Thyroid gland (tissue), 4 donors: Measurements from ENCODE around the gene RAD23B. TPM values are rescaled to one million over a fixed set of nuclear protein-coding genes. Genes with fewer than 3 reads are reported as not detected.

Experiments
- DNase-seq, 2 donors: peaks; one replicate each; pipeline ENCODE4 v3.0.0-alpha.2; 2019
- H3K27ac ChIP-seq, 3 donors: fragments of 200-600 bp; sonication (generic); 1 replicate in 2 of 3; 2 replicates in 1 of 3; pipeline ENCODE4 v1.5.1; 2016 to 2019; ENCODE audit warnings: mild to moderate bottlenecking in 1 of 3, moderate library complexity in 1 of 3
- H3K27me3 ChIP-seq: fragments of 200-600 bp; sonication (generic); one replicate; pipeline ENCODE4 v1.5.1; 2019
- H3K36me3 ChIP-seq, 2 donors: fragments of 200-600 bp; sonication (generic); one replicate each; pipeline ENCODE4 v1.5.1; 2016 to 2019
- H3K4me1 ChIP-seq, 2 donors: fragments of 200-600 bp; sonication (generic); one replicate each; pipeline ENCODE4 v1.5.1; 2017 to 2019
- H3K4me3 ChIP-seq, 3 donors: fragments of 200-600 bp; sonication (generic); replicated peaks in 1 of 3; 1 replicate in 2 of 3; 2 replicates in 1 of 3; pipeline ENCODE4 v1.5.1; 2016; ENCODE audit warnings: mild to moderate bottlenecking in 1 of 3
- H3K9me3 ChIP-seq: fragments of 200-600 bp; sonication (generic); one replicate; pipeline ENCODE4 v1.5.1; 2017
- POLR2A ChIP-seq, 2 donors: fragments of 450-650 bp; IDR thresholded peaks; one replicate each; pipeline ENCODE4 v1.6.1; 2017; ENCODE audit warnings: antibody characterized with exemption in 2 of 2, mild to moderate bottlenecking in 2 of 2, moderate library complexity in 1 of 2
- WGBS, 2 donors: methylation state at CpG; one replicate each; pipeline ENCODE4 v1.1.5; 2017; 5-methylcytosine and 5-hydroxymethylcytosine counted together
- intact Hi-C: fragments of 100-400 bp; cut with DNase I; formaldehyde crosslinking; loops from one replicate; pipeline ENCODE4 v1.15.1; 2023
- total RNA-seq, 4 donors: library from RNA; depleted of rRNA; stranded (reverse); fragments of >200 nt; gene quantifications; one replicate each; pipeline ENCODE4 v1.2.3, GENCODE V29; 2016
- TF ChIP-seq, protein P1 (sequence below), 6 experiments: fragments of 200-600 bp in 3 of 6; fragments of 450-650 bp in 3 of 6; sonication (generic) in 3 of 6; IDR thresholded peaks; one replicate each; pipeline ENCODE4 v1.5.1; 2016 to 2019; ENCODE audit warnings: antibody characterized with exemption in 6 of 6, mild to moderate bottlenecking in 2 of 6, inconsistent platforms in 1 of 6, moderate library complexity in 1 of 6

Gene RAD23B
- total RNA-seq, 4 donors from 2014 or later, result 68.6 to 85.7 (median 81.0) TPM

DNA sequence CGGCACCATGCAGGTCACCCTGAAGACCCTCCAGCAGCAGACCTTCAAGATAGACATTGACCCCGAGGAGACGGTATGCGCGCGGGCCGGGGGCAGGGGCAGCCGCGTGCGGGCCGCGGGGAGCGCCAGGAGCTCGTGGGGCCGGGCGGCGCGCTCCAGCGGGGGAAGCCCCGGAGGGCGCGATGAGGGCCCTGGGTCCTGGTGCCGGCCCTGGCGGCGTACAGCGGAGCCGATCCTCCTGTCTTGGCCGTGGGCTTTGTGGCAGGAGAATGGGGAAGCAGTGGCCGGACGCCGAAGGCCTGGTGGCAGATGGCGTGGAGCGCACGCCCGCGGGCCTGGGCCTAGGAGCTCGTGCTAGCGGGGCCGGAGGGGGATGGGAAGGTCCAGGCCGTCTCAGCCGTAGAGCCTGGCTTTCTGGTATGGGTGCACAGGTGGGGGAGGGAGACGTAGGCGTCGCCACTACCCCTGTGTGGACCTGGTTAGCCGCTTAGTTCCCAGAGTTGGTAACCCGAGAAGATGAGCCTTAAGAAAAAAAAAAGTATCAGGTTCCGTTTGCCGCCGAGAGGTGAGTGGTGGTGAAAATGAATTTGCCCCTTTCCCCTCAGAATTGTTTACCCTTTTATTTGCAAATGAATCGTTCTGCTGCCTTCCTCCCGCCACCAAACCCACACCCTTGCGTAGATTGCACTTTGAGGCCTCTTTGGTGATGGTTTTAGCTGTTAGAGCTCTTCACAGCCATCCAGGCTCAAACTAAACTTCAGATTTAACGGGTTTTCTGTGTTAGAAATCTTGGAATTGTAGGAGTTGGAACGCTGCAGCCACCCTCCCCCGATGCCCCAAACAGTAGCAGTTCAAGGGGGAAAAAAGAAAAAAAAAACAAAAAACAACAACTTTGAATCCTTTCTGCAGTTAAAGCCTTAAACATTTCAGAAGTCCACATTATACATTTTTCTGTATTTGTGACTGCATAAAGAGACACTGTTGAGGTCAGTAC lies 841 bp downstream of the RAD23B start:
- Histone ChIP-seq H3K36me3 (no peaks in the 10 kb centered on the region), H3K27ac (peak overlapping the region; percentile 97 to 98 (median 98)), H3K9me3 (no peaks in the 10 kb centered on the region), H3K4me1 (peaks cover 23 to 35% of the 10 kb centered on the region in 2 donors), H3K4me3 (peak overlapping the region; percentile 74 to 99 (median 97)), H3K27me3 (no peaks in the 10 kb centered on the region)
- DNase-seq, result peak; percentile 82 to 86
- TF ChIP-seq, protein P1, sequence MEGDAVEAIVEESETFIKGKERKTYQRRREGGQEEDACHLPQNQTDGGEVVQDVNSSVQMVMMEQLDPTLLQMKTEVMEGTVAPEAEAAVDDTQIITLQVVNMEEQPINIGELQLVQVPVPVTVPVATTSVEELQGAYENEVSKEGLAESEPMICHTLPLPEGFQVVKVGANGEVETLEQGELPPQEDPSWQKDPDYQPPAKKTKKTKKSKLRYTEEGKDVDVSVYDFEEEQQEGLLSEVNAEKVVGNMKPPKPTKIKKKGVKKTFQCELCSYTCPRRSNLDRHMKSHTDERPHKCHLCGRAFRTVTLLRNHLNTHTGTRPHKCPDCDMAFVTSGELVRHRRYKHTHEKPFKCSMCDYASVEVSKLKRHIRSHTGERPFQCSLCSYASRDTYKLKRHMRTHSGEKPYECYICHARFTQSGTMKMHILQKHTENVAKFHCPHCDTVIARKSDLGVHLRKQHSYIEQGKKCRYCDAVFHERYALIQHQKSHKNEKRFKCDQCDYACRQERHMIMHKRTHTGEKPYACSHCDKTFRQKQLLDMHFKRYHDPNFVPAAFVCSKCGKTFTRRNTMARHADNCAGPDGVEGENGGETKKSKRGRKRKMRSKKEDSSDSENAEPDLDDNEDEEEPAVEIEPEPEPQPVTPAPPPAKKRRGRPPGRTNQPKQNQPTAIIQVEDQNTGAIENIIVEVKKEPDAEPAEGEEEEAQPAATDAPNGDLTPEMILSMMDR (IDR thresholded peaks at IDR 0.05), result no peak
- TF ChIP-seq POLR2A (IDR thresholded peaks at IDR 0.05), result no peak
- intact Hi-C loops, result no loop called here
- 0% methylated on average over 24 to 29 of the region's 55 CpGs for WGBS, 2 donors

DNA sequence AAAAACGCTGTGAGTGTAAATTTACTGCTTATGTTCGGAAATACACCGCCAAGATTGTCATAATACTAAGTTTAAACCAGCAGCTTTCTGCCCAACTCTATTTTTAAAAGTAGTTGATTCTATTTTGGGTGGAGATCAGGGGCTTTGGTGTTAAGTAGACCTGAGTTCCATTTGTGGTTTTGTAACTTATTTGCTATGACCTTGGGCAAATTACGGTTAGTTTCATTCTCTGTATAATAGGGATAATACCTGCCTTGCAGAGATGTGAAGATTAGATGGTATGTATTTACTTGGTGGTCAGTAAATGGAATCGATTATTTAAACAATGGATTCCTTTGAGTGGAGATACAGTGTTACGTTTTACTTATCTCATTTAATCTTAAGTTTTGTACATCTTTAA lies 1.6 kb downstream of the RAD23B start:
- H3K27ac ChIP-seq, result peak overlapping the region in 2 of 3 donors; percentile 97 to 98
- no peak for DNase-seq
- H3K27me3 ChIP-seq, result no peaks in the 10 kb centered on the region
- H3K4me1 ChIP-seq, result peaks cover 23 to 37% of the 10 kb centered on the region in 2 donors
- H3K36me3 ChIP-seq, result no peaks in the 10 kb centered on the region
- TF ChIP-seq, protein P1 (IDR thresholded peaks at IDR 0.05), result no peak
- TF ChIP-seq POLR2A (IDR thresholded peaks at IDR 0.05), result no peak
- no peaks in the 10 kb centered on the region for H3K9me3 ChIP-seq
- intact Hi-C loops, result no loop called here
- 8 to 13% methylated on average over 6 of the region's 6 CpGs for WGBS, 2 donors
- peak overlapping the region in 2 of 3 donors; percentile 14 to 99 for H3K4me3 ChIP-seq

DNA sequence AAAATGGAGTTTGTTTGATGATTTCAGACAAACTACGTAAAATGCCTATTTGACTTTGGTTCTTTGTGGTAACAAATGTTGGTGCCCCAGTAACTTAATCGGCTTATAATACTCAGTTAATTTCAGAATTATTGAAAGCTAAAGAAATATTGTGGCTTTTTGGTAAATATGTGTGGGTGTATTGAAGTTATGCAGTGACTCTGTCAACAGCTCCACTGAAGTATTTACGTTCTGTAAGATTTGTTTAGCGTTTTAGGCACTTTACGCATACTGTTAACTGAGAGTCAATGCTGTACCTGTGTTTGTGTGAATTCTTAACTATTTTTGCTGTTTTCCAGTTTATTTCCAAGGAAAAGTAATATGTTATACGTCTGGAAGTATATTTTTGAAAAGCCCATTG lies 2.2 kb downstream of the RAD23B start:
- no peak for DNase-seq
- no peaks in the 10 kb centered on the region for H3K9me3 ChIP-seq
- peak overlapping the region in 1 of 3 donors; percentile 97 for H3K27ac ChIP-seq
- H3K36me3 ChIP-seq, result no peaks in the 10 kb centered on the region
- 25 to 31% methylated on average over 6 of the region's 6 CpGs for WGBS, 2 donors
- peak overlapping the region in 2 of 3 donors; percentile 5 to 6 for H3K4me3 ChIP-seq
- TF ChIP-seq POLR2A (IDR thresholded peaks at IDR 0.05), result no peak
- TF ChIP-seq, protein P1 (IDR thresholded peaks at IDR 0.05), result no peak
- H3K27me3 ChIP-seq, result no peaks in the 10 kb centered on the region
- peaks cover 30 to 43% of the 10 kb centered on the region in 2 donors for H3K4me1 ChIP-seq
- intact Hi-C loops, result no loop called here

DNA sequence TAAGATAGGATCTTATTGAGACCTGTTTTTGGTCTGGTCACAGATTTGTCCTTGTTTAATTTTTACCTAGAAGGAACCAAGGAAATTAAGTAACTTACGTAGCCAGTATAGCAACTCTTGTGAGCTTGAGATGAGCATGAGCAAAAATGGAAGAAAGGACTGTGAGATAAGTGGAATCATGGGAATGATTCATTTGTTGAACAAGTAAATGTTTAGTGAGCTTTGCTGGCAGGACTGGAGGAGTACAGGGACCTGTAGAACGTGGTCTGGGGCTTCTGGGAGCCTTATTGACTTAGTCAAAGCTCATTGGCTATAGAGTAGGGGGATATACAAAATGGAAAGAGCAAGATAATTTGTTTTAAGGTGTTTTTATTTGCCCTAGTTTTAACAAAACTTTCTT lies 3.0 kb downstream of the RAD23B start:
- peaks cover 32 to 50% of the 10 kb centered on the region in 2 donors for H3K4me1 ChIP-seq
- DNase-seq, result no peak
- no peaks in the 10 kb centered on the region for H3K27me3 ChIP-seq
- 69 to 70% methylated on average over 2 of the region's 2 CpGs for WGBS, 2 donors
- no peaks in the 10 kb centered on the region for H3K36me3 ChIP-seq
- intact Hi-C loops, result no loop called here
- H3K27ac ChIP-seq, result no peak overlapping the region
- H3K9me3 ChIP-seq, result no peaks in the 10 kb centered on the region
- H3K4me3 ChIP-seq, result no peak overlapping the region
- no peak for TF ChIP-seq POLR2A (IDR thresholded peaks at IDR 0.05)
- TF ChIP-seq, protein P1 (IDR thresholded peaks at IDR 0.05), result no peak

DNA sequence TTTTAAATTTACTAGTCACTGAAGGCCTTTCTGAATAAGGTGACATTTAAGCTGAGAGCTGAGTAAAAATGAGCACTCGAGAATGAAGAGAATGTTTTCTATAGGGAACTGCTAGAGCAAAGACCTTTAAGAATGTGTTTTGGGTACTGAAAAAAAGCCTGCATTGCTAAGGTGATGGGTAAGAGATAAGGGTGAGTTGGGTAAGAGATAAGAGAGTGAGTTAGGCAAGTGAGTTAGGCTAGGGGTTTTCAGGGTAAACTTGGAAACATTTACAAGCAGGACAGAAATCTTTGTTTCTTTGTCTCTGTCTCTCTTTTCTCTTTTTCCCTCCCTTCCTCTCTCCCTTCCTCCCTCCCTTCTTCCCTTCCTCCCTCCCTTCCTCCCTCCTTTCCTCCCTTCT lies 5.6 kb downstream of the RAD23B start:
- Histone ChIP-seq H3K27me3 (no peaks in the 10 kb centered on the region), H3K27ac (no peak overlapping the region), H3K4me3 (no peak overlapping the region), H3K4me1 (peaks cover 23 to 56% of the 10 kb centered on the region in 2 donors), H3K36me3 (no peaks in the 10 kb centered on the region), H3K9me3 (no peaks in the 10 kb centered on the region)
- WGBS, 2 donors, result 82 to 92% methylated on average over 1 of the region's 1 CpG
- no peak for DNase-seq
- intact Hi-C loops, result no loop called here
- TF ChIP-seq POLR2A (IDR thresholded peaks at IDR 0.05), result no peak
- TF ChIP-seq, protein P1 (IDR thresholded peaks at IDR 0.05), result no peak
